Breast epithelium (tissue), 3 donors: ENCODE data around the gene PRKG1.

ENCODE experiments used
- POLR2A ChIP-seq: fragments of 450-650 bp; IDR thresholded peaks from one replicate; pipeline ENCODE4 v1.6.1; 2016; ENCODE audit warnings: antibody characterized with exemption, mild to moderate bottlenecking, moderate library complexity
- POLR2AphosphoS5 ChIP-seq, 3 donors: sonication (generic); formaldehyde crosslinking; IDR thresholded peaks; one replicate each; pipeline ENCODE4 v1.6.1; 2017; ENCODE audit warnings: antibody characterized with exemption in 3 of 3
- TF ChIP-seq, protein P1 (sequence below), 3 donors: fragments of 450-650 bp; IDR thresholded peaks; one replicate each; pipeline ENCODE4 v1.5.1; 2016 to 2017; ENCODE audit warnings: antibody characterized with exemption in 3 of 3, mild to moderate bottlenecking in 3 of 3, moderate library complexity in 3 of 3

- TF ChIP-seq POLR2A = no peak
- TF ChIP-seq, protein P1, sequence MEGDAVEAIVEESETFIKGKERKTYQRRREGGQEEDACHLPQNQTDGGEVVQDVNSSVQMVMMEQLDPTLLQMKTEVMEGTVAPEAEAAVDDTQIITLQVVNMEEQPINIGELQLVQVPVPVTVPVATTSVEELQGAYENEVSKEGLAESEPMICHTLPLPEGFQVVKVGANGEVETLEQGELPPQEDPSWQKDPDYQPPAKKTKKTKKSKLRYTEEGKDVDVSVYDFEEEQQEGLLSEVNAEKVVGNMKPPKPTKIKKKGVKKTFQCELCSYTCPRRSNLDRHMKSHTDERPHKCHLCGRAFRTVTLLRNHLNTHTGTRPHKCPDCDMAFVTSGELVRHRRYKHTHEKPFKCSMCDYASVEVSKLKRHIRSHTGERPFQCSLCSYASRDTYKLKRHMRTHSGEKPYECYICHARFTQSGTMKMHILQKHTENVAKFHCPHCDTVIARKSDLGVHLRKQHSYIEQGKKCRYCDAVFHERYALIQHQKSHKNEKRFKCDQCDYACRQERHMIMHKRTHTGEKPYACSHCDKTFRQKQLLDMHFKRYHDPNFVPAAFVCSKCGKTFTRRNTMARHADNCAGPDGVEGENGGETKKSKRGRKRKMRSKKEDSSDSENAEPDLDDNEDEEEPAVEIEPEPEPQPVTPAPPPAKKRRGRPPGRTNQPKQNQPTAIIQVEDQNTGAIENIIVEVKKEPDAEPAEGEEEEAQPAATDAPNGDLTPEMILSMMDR (IDR thresholded peaks at IDR 0.05) = no peak
- no peak for TF ChIP-seq POLR2AphosphoS5 (IDR thresholded peaks at IDR 0.05)
These were observed 1071.3 kb downstream of the PRKG1 start for GRCh38 chr10:52145636-52146035.
